ENCODE data around the gene MZT1.

Gene MZT1

DNA sequence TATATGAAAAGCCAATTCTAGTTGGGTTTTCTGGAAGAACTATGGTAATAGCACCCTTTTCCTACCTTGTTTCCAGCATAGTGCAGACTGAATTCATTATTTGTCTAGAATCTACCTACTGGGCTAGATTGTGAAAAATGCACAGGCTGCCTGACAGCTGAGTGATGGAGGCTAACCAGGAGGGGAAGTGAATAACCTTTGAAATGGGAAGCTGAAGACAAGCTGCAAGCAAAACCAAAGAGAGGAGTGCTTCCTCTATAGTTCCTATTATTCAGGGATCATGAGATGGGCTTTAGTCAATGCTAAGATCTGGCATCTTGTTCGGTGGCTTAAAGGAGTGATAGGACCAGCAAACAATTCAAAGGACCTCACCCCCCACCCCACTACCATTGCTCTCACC lies 26.9 kb downstream of the MZT1 start:
- no peak overlapping the region for H3K4me3 ChIP-seq (ENCODE audit: low read length)
- TF ChIP-seq ZNF274 (IDR thresholded peaks at IDR 0.05; ENCODE audit: low read depth, low read length) = no peak

DNA sequence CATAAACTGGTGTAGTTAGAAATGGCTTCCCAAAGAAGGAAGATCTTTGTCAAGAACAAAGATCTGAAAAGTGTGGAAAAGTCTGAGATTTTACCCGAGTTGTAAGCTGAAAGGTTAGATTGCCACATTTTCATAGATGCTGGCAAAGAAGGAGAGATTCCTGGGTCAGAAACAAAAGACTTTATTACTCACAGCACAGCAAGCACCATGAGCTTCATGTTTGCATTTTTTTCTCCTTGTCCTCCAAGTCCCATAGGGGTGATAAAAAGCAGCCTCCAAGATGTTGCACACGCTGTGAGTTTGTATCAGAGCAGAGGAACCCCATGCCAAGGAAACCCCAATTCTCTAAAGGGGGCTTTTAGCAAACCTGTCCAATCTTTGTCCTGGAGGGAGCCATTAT lies 29.3 kb downstream of the MZT1 start:
- H3K4me3 ChIP-seq (ENCODE audit: low read length) = no peak overlapping the region
- no peak for TF ChIP-seq ZNF274 (IDR thresholded peaks at IDR 0.05; ENCODE audit: low read depth, low read length)

GRCh38 chr13:72696579-72696978 lies 30.9 kb downstream of the MZT1 start:
- no peak for TF ChIP-seq ZNF274 (IDR thresholded peaks at IDR 0.05; ENCODE audit: low read depth, low read length)
- no peak overlapping the region for H3K4me3 ChIP-seq (ENCODE audit: low read length)

DNA sequence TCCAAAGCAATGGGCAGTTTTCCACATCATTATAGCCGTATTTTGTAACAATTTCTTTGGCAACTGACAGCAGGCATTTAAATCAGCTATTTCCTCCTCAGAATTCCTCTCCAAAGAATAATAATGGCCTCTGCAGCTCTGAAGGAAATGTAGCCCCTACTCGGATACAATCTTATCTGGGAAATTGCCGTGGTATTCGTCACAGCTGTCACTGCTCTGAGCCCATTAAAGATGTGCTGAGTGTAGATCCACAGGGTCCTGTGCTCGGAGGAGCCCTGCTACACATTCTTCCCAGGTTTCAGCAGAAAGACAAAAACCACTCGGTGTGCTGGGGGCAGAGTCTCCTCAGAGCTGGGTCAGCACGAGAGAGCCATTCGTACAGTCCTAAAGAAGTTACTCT lies 33.1 kb downstream of the MZT1 start:
- H3K4me3 ChIP-seq (ENCODE audit: low read length) = no peak overlapping the region
- no peak for TF ChIP-seq ZNF274 (IDR thresholded peaks at IDR 0.05; ENCODE audit: low read depth, low read length)

DNA sequence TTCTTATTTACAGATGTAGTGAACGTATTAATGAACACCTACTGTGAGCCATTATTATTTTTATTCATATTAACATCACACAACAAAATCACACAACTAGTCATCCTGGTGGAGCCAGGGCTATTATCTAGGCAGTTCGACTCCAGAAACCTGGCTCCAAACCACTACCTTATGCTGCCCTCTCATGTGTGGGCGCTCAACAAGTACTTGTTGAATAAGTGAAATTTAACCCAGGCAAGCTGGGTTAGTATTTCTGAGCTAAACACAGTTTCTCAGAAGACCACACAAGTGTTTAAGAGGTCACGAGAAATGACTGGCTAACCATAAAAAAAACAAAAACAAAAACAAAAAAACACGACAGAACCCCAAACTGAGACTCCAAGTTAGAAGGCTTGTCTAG lies 33.6 kb downstream of the MZT1 start:
- H3K4me3 ChIP-seq (ENCODE audit: low read length) = no peak overlapping the region
- no peak for TF ChIP-seq ZNF274 (IDR thresholded peaks at IDR 0.05; ENCODE audit: low read depth, low read length)

DNA sequence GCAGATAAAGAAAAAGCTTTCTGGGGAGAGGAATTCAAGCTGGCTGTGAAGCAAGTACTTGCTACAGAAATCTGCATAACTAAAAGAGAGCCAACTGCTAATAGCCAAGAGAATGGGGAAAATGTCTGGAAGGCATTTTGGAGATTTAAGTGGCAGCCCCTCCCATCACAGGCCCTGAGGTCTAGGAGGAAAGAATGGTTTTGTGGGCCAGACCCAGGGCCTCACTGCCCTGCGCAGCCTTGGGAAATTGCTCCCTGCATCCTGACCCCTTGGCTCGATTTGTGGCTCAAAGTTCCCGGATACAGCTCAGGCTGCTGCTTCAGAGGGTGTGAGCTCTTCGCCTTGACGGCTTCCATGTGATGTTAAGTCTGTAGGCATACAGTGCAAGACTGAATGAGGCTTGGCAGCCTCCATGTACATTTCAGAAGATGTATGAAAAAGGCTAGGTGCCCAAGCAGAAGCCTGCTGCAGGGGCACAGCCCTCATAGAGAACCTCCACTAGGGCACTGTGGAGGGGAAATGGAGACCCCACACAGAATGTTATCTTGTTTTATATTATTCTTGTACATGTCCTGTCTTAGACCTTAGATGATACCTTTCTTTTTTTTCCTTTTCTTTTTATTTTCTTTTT lies 34.4 kb downstream of the MZT1 start:
- H3K4me3 ChIP-seq (ENCODE audit: low read length) = no peak overlapping the region
- no peak for TF ChIP-seq ZNF274 (IDR thresholded peaks at IDR 0.05; ENCODE audit: low read depth, low read length)

DNA sequence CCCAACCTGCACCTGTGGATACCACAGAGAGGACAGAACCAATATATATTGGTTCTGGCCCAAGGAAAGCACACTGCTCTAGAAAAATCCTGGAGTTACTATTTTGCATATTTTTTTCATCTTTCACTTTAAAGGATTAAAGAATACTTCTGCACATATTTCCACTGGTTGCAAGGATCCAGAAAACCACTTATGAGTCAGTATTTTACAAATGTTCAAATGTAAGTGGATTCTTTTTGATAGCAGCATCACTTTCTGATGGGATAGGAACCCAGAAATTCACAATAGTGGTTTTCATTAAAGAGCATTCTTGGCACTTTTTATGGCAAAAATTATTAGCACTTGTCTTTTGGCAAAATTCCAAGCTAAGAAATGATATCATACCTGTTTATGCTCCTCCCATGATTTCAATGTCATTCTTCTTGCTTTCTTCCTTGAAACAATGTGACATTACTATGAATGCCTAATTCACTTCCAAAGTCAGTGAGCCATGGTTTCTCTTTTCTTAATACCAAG lies 38.2 kb downstream of the MZT1 start:
- no peak overlapping the region for H3K4me3 ChIP-seq (ENCODE audit: low read length)
- no peak for TF ChIP-seq ZNF274 (IDR thresholded peaks at IDR 0.05; ENCODE audit: low read depth, low read length)

- TF ChIP-seq ZNF274 (IDR thresholded peaks at IDR 0.05; ENCODE audit: low read depth, low read length) = no peak
- H3K4me3 ChIP-seq (ENCODE audit: low read length) = no peak overlapping the region
Measured at GRCh38 chr13:72686766-72687165, 40.7 kb downstream of the MZT1 start.

- TF ChIP-seq ZNF274 (IDR thresholded peaks at IDR 0.05; ENCODE audit: low read depth, low read length) = no peak
Measured at GRCh38 chr13:72680353-72680752, 47.1 kb downstream of the MZT1 start.

DNA sequence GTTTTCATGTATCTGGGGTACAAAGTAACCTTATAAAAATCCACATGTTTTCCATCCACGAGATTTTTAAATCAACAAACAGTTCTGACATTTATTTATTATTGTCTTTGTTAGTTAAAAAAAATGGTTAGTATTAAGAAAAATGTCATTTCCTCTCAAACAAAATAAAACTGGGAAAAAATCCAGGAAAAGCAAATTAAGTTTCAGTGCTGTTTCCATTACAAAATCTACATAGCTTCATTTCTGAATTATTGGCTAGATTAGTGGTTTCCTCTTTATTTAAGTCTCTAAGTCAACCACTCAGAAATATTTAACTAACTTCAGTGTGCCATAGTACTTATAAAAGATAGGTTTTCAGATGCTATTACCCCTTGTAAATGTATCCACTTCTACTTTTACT lies 49.1 kb downstream of the MZT1 start:
- TF ChIP-seq ZNF274 (IDR thresholded peaks at IDR 0.05; ENCODE audit: low read depth, low read length) = no peak
- no peak overlapping the region for H3K4me3 ChIP-seq (ENCODE audit: low read length)

More at GRCh38 chr13:72680353-72680752, 47.1 kb downstream of the MZT1 start:
- no peak overlapping the region for H3K4me3 ChIP-seq (ENCODE audit: low read length)

DNA sequence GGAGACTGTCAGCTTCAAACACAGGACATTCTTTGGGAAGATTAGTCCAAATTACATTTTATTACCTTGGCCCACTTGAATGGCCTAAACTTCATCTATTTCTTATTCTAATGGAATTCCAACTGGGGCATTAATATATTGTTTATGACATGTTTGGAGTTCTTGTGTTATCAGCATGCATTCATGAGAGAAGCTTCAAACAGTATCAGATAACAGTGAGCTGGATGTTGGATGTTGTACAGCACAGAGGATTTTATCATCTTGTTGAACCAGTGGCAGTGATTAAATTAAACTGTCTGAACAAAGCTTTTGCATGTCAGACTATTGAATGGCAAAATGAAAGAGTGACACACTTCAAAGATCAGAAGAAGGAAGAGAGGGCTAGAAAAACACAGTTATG lies 50.0 kb downstream of the MZT1 start:
- no peak overlapping the region for H3K4me3 ChIP-seq (ENCODE audit: low read length)
- TF ChIP-seq ZNF274 (IDR thresholded peaks at IDR 0.05; ENCODE audit: low read depth, low read length) = no peak

DNA sequence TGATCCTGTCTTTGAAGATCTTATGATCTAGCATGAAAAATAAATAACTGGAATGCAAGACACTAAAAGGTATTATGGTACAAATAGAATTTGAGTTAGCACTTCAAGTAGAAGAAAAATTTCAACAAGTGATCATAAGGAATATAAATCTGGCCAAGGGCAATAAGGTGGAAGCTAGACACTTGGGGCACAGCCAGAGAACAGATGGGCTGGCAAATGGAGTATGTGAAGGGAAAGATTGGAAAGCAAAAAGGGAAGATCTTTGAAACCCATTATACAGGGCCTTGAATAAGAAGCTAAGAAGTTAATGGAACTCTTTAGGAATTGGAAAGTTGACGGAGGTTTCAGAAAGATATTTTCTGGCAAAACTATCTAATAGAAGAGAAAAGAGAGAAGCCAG lies 61.0 kb downstream of the MZT1 start:
- no peak for TF ChIP-seq ZNF274 (IDR thresholded peaks at IDR 0.05; ENCODE audit: low read depth, low read length)
- H3K4me3 ChIP-seq (ENCODE audit: low read length) = no peak overlapping the region

DNA sequence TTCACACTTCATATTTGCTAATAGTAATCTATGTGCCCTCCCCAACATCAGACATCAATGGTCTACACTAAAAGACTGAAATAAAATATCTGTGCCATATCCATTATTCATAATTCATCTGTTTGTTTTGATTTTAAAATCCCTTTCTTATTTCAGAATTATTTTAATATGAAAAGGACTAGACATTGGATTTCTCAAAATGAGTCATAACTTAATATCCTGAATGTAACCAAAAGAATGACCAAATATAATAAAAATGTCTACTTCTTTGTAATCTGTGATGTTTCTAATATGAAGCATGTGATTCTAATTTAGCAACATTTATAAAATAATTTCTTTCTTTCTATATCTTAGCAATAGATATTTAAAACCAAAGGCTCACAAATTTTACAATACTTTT lies 64.9 kb downstream of the MZT1 start:
- TF ChIP-seq ZNF274 (IDR thresholded peaks at IDR 0.05; ENCODE audit: low read depth, low read length) = no peak
- no peak overlapping the region for H3K4me3 ChIP-seq (ENCODE audit: low read length)

All from GM08714 (cell line).